Heart right ventricle (tissue), 16 donors: ENCODE measurements around the gene IL17F. TPM values are rescaled to one million over a fixed set of nuclear protein-coding genes. Genes with fewer than 3 reads are reported as not detected.
A peak's percentile ranks its signal among the peaks of the same experiment; 100 is the strongest.

ENCODE experiments used
- ATAC-seq, 8 donors: fragments of 200-7000 bp; cut with Tn5 transposase; one replicate each; pipeline ENCODE4 v1.9.1; 2020; ENCODE audit warnings: mild to moderate bottlenecking in 8 of 8, moderate library complexity in 8 of 8, moderate number of reproducible peaks in 1 of 8
- DNase-seq, 2 donors: peaks; one replicate each; pipeline ENCODE4 v3.0.0-alpha.2; 2020
- H3K27ac ChIP-seq, 10 donors: fragments of 200-600 bp; sonication (generic) in 2 of 10; one replicate each; pipeline versions ENCODE4 v1.5.0 to v1.8.0; 2020 to 2022; ENCODE audit warnings: mild to moderate bottlenecking in 3 of 10
- H3K27me3 ChIP-seq, 7 donors: fragments of 200-600 bp; one replicate each; pipeline ENCODE4 v1.8.0; 2021 to 2022; ENCODE audit warnings: mild to moderate bottlenecking in 2 of 7
- H3K36me3 ChIP-seq, 9 donors: fragments of 200-600 bp; sonication (generic) in 1 of 9; one replicate each; pipeline versions ENCODE4 v1.5.0 to v1.8.0; 2020 to 2022; ENCODE audit warnings: mild to moderate bottlenecking in 2 of 9
- H3K4me1 ChIP-seq, 9 donors: fragments of 200-600 bp; sonication (generic) in 1 of 9; one replicate each; pipeline versions ENCODE4 v1.5.0 to v1.8.0; 2020 to 2022; ENCODE audit warnings: mild to moderate bottlenecking in 4 of 9
- H3K4me3 ChIP-seq, 10 donors: fragments of 200-600 bp; sonication (generic) in 2 of 10; one replicate each; pipeline versions ENCODE4 v1.5.0 to v1.8.0; 2020 to 2022; ENCODE audit warnings: mild to moderate bottlenecking in 7 of 10, moderate library complexity in 2 of 10
- H3K9me3 ChIP-seq, 11 donors: fragments of 200-600 bp in 10 of 11; sonication (generic) in 2 of 11; one replicate each; pipeline versions ENCODE4 v1.5.0 to v1.8.0; 2013 to 2022; ENCODE audit warnings: mild to moderate bottlenecking in 2 of 11, control low read depth in 1 of 11, moderate library complexity in 1 of 11
- CTCF ChIP-seq, 9 donors: fragments of 200-600 bp; sonication (generic) in 2 of 9; IDR thresholded peaks; one replicate each; pipeline versions ENCODE4 v1.5.0 to v1.8.0; 2021 to 2022; ENCODE audit warnings: antibody characterized with exemption in 9 of 9, mild to moderate bottlenecking in 5 of 9, moderate library complexity in 1 of 9
- WGBS, 2 donors: extraction: QIAGEN DNeasy Blood & Tissue Kit; methylation state at CpG; one replicate each; pipeline ENCODE4 v1.1.7; 2013; ENCODE audit warnings: inconsistent platforms in 1 of 2; 5-methylcytosine and 5-hydroxymethylcytosine counted together
- intact Hi-C, 10 donors: fragments of 100-400 bp; cut with DNase I; formaldehyde crosslinking; loops; one replicate each; pipeline versions ENCODE4 v1.11.1 to v1.14.2; 2022
- polyA plus RNA-seq, 2 donors: library from polyadenylated mRNA; stranded (reverse); fragments of 200-250 nt; gene quantifications; one replicate each; pipeline ENCODE4 v1.2.3, GENCODE V29; 2013
- total RNA-seq, 10 donors: library from RNA; stranded (reverse); fragmentation: NEBNext Ultra II Directional in 3 of 10; extraction: Animal tissue kit (Norgen Biotek cat#: 25700) in 3 of 10; gene quantifications; one replicate each; pipeline versions ENCODE4 v1.2.1 to v1.2.4, GENCODE V29; 2021 to 2023
- donor health status: Arrhythmogenic right ventricular cardiomyopathy.
- donor health status: ischemic (EF 13 %, LVEDD 7.1; RV severe dilation, severe dysfunction).
- donor health status: healthy with polysubstance abuse.
- donor health status: DM: no; HTN: yes; CAD: no.
- donor health status: DM: no; HTN: no; CAD: no.
- donor health status: ischemic (EF 25% LVEDD 6.9; RV normal size, moderate dysfunction).
- donor health status: ischemic (EF 25% LVEDD 5.7; RV mildly dilated, moderate dysfunction).
- donor health status: healthy.
- donor health status: DM: yes; HTN: yes; CAD: no.
- donor health status: Ischemic cardiomyopathy.
- donor health status: ischemic (EF 35%, LVEDD 5.7; RV mildly dilated, moderate dysfunction).
- donor health status: nonischemic (EF 11% LVEDD 7.7; RV severe dilation, severe dysfunction).
- donor health status: DM: yes; HTN: yes; CAD: no.
- donor health status: PGD.
- donor health status: ischemic (EF 29% LVEDD 5.4; RV normal size, mild dysfunction).
- donor health status: nonischemic (EF 23%, LVEDD 6.1; RV moderate dilation, normal function).

Gene IL17F
- total and polyA plus RNA-seq, 12 donors, result not detected

- ATAC-seq, result no peak
- H3K27ac ChIP-seq, result no peak overlapping the region
- intact Hi-C loops, result no loop called here
- no peaks in the 10 kb centered on the region for H3K36me3 ChIP-seq
- peaks cover 0 to 4% (median 0%) of the 10 kb centered on the region in 11 donors for H3K9me3 ChIP-seq
- H3K4me3 ChIP-seq, result no peak overlapping the region
- peaks cover 0 to 8% (median 0%) of the 10 kb centered on the region in 7 donors for H3K27me3 ChIP-seq
- TF ChIP-seq CTCF (IDR thresholded peaks at IDR 0.05), result no peak
- peaks cover 0 to 5% (median 0%) of the 10 kb centered on the region in 9 donors for H3K4me1 ChIP-seq
- no peak for DNase-seq
- 64 to 76% methylated on average over 2 of the region's 2 CpGs for WGBS, 2 donors
Measured at GRCh38 chr6:52209770-52210169, 34.5 kb downstream of the IL17F start.

DNA sequence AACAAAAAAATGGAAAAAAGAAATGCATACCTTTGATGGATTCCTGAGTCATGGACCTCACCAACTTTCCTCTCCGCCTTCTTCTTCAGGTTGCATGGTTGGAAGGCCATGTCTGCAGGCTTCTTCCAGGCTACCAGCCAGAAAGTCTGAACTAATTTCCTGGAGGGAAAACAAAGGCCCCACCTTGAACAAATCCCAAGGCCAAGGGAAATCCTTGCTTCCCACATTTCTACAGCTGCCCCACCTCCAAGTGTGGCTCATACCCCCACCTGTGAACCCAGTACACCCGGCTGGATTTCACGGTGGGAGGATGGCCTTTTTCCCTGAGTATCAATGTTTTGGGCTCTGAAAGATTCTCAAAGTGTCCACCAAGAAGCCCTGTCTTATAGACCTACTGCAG lies 35.7 kb downstream of the IL17F start:
- TF ChIP-seq CTCF (IDR thresholded peaks at IDR 0.05), result no peak
- H3K27me3 ChIP-seq, result peaks cover 0 to 8% (median 0%) of the 10 kb centered on the region in 7 donors
- H3K4me1 ChIP-seq, result peaks cover 0 to 5% (median 0%) of the 10 kb centered on the region in 9 donors
- no peaks in the 10 kb centered on the region for H3K36me3 ChIP-seq
- 64 to 71% methylated on average over 3 of the region's 3 CpGs for WGBS, 2 donors
- H3K4me3 ChIP-seq, result no peak overlapping the region
- intact Hi-C loops, result no loop called here
- peak overlapping the region in 3 of 10 donors; percentile 41 to 70 (median 48) for H3K27ac ChIP-seq
- DNase-seq, result no peak
- ATAC-seq, result peak in 6 of 8 donors; percentile 33 to 92 (median 54)
- H3K9me3 ChIP-seq, result peaks cover 0 to 4% (median 0%) of the 10 kb centered on the region in 11 donors

DNA sequence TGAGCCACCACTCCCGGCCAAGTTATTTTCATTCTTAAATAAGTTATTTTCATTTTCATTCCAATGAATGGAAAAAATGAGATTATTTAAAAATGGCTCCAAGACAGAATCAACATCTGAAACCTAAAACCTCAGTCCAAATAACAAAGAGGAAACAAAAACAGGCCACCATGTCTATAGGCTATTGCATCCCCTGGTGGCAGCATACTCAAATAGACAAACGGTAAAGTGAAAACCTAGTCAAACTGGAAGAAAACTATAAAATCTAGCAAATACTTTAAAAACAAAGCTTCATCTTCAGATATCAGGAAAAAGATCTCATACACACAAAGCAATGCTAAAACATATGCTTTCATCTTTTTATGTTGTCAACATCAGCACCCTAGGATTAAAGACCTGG lies 37.2 kb downstream of the IL17F start:
- no peak for ATAC-seq
- H3K27ac ChIP-seq, result no peak overlapping the region
- no peak overlapping the region for H3K4me3 ChIP-seq
- intact Hi-C loops, result no loop called here
- H3K4me1 ChIP-seq, result peaks cover 0 to 5% (median 0%) of the 10 kb centered on the region in 9 donors
- H3K36me3 ChIP-seq, result no peaks in the 10 kb centered on the region
- H3K9me3 ChIP-seq, result peaks cover 0 to 6% (median 0%) of the 10 kb centered on the region in 11 donors
- 96 to 97% methylated on average over 2 of the region's 2 CpGs for WGBS, 2 donors
- TF ChIP-seq CTCF (IDR thresholded peaks at IDR 0.05), result no peak
- no peak for DNase-seq
- peaks cover 0 to 3% (median 0%) of the 10 kb centered on the region in 7 donors for H3K27me3 ChIP-seq

- DNase-seq (no peak), ATAC-seq (no peak)
- TF ChIP-seq CTCF (IDR thresholded peaks at IDR 0.05), result no peak
- Histone ChIP-seq H3K4me3 (no peak overlapping the region), H3K9me3 (peaks cover 0 to 38% (median 4%) of the 10 kb centered on the region in 11 donors), H3K36me3 (no peaks in the 10 kb centered on the region), H3K27me3 (no peaks in the 10 kb centered on the region), H3K4me1 (no peaks in the 10 kb centered on the region), H3K27ac (no peak overlapping the region)
- intact Hi-C loops, result no loop called here
Measured at GRCh38 chr6:52201493-52201892, 42.8 kb downstream of the IL17F start.
